GM18507 (cell line): ENCODE results near the gene ALDH3A2.

Source experiments
- DNase-seq: peaks from one replicate; pipeline ENCODE4 v3.0.0; 2011; ENCODE audit warnings: low read depth; ENCODE audit not compliant: insufficient read length; ENCODE audit errors: extremely low spot score
- FAIRE-seq: peaks from 2 replicates; lab custom pipeline; 2011; peaks lifted over from hg19 to GRCh38; lab: Jason Lieb, UNC

ALDH3A2 gene

DNA sequence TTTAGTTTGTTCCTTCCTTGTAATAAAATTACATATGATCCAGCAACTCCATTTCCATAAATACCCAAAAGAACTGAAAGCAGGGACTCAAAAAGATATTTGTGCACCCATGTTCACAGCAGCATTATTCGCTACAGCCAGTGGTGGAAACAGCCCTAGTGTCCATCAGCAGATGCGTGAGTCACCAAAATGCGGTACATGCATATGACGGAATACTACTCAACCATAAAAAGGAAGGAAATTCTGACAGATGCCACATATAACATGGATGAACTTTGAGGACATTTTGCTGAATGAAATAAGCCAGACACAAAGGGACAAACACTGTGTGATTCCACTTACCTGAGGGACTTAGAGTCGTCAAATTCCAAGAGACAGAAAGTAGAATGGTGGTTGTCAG is 76.9 kb downstream of the ALDH3A2 start:
- FAIRE-seq (no peak), DNase-seq (no peak)

DNA sequence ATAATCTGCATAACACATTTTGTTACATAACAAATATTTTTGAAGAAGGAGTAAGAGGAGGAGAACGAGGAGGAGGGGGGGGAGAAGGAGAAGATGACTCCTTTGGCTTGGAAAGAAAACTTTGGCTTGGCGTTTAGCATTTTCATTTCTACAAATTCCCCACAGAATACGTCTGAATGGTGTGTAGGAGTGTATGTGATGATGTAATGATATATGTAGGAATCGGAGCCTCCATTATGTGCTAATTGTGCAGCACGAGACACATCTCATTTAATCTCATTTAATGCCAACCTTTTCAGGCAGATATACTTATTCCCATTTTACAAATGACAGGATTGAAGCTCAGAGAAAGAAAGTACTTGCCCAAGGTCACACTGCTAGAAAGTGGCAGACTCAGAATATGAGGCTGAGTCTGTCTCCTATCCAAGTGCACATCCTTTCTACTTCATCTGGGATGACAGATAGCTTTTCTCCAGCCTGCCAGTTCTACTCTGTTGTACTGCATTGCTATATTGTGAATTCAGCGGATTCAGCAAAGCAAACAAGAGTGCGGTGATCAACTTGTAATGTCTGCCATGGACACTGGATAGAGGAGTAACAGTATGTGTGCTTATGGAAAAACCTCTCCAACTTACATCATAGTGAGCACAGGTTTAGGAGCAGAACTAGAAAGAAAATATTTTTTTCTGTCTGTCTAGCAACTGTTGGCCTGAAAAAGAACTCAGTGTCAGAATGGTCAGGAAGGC is 78.3 kb downstream of the ALDH3A2 start:
- DNase-seq (no peak), FAIRE-seq (no peak)
